ENCODE results near the gene MICA. TPM values are rescaled to one million over a fixed set of nuclear protein-coding genes. Genes with fewer than 3 reads are reported as not detected.

MICA gene
- total and polyA plus RNA-seq, 4 donors: 3.2 to 9.1 (median 4.2) TPM

GRCh38 chr6:31450751-31451150 lies 47.4 kb downstream of the MICA start (continued):
- no peak for TF ChIP-seq RXRA (IDR thresholded peaks at IDR 0.05)
- TF ChIP-seq RAD21 (IDR thresholded peaks at IDR 0.05): no peak
- no peak for TF ChIP-seq YY1 (IDR thresholded peaks at IDR 0.05)
- no peak for TF ChIP-seq REST (IDR thresholded peaks at IDR 0.05)
- no peak for TF ChIP-seq SP1 (IDR thresholded peaks at IDR 0.05)
- TF ChIP-seq HNF4G (IDR thresholded peaks at IDR 0.05): no peak

- H3K9ac ChIP-seq (ENCODE audit: low read depth in 1 of 2, low read length in 2 of 2): no peak overlapping the region
Measured at GRCh38 chr6:31452859-31453258, 49.5 kb downstream of the MICA start.

More at GRCh38 chr6:31452859-31453258, 49.5 kb downstream of the MICA start:
- H3K9me3 ChIP-seq (ENCODE audit: control insufficient read depth in 4 of 4, low read length in 3 of 4): no peaks in the 10 kb centered on the region
- H3K27me3 ChIP-seq (ENCODE audit: control insufficient read depth in 4 of 4, insufficient read depth in 4 of 4, low read length in 3 of 4): no peaks in the 10 kb centered on the region
- no peaks in the 10 kb centered on the region for H3K36me3 ChIP-seq (ENCODE audit: control insufficient read depth in 4 of 4, insufficient read depth in 3 of 4, low read depth in 1 of 4, low read length in 3 of 4)
- no peak overlapping the region for H3K4me3 ChIP-seq (ENCODE audit: low read depth in 1 of 3, low read length in 3 of 3)
- TF ChIP-seq ATF3 (IDR thresholded peaks at IDR 0.05): no peak
- no peak for TF ChIP-seq JUND (IDR thresholded peaks at IDR 0.05)
- TF ChIP-seq SP1 (IDR thresholded peaks at IDR 0.05): no peak
- no peak for TF ChIP-seq FOXA1 (IDR thresholded peaks at IDR 0.05)
- no peak for TF ChIP-seq EGR1 (IDR thresholded peaks at IDR 0.05; ENCODE audit: low read depth in 2 of 2)
- no peak for TF ChIP-seq TAF1 (conservative IDR thresholded peaks at IDR 0.05)
- TF ChIP-seq RXRA (IDR thresholded peaks at IDR 0.05): no peak
- no peak for TF ChIP-seq ZBTB33 (IDR thresholded peaks at IDR 0.05)
- no peak for TF ChIP-seq CTCF (IDR thresholded peaks at IDR 0.05; ENCODE audit: low read depth, low read length, missing input control)
- no peak for TF ChIP-seq REST (IDR thresholded peaks at IDR 0.05)
- TF ChIP-seq HNF4G (IDR thresholded peaks at IDR 0.05): no peak
- TF ChIP-seq HNF4A (conservative IDR thresholded peaks at IDR 0.05): no peak
- no peak for TF ChIP-seq NR2F2 (IDR thresholded peaks at IDR 0.05)
- TF ChIP-seq GABPA (IDR thresholded peaks at IDR 0.05 in 1 of 2, conservative IDR thresholded peaks at IDR 0.05 in 1 of 2): no peak
- TF ChIP-seq YY1 (IDR thresholded peaks at IDR 0.05): no peak
- TF ChIP-seq RAD21 (IDR thresholded peaks at IDR 0.05): no peak
- TF ChIP-seq MAX (IDR thresholded peaks at IDR 0.05): no peak
- H3K27ac ChIP-seq (ENCODE audit: low read depth in 1 of 2, low read length in 2 of 2): no peak overlapping the region
- no peaks in the 10 kb centered on the region for H3K4me1 ChIP-seq (ENCODE audit: control insufficient read depth in 4 of 4, insufficient read depth in 4 of 4, low read length in 3 of 4)
- no peak for DNase-seq (ENCODE audit: low spot score)

All from liver (tissue), 9 donors.